Stimulated activated CD4-positive, alpha-beta T cell treated with anti-CD3 and anti-CD28 coated beads, Interleukin-12 subunit alpha, Interleukin-12 subunit beta, amount 100 ng/mL, for 48 hours (primary cell): Measurements from ENCODE around the gene CHRND.

ENCODE experiments used
- DNase-seq, 3 donors: peaks; one replicate each; pipeline ENCODE4 v3.0.0-alpha.2; 2020; ENCODE audit warnings: low read depth in 2 of 3, low spot score in 1 of 3

Gene CHRND

DNA sequence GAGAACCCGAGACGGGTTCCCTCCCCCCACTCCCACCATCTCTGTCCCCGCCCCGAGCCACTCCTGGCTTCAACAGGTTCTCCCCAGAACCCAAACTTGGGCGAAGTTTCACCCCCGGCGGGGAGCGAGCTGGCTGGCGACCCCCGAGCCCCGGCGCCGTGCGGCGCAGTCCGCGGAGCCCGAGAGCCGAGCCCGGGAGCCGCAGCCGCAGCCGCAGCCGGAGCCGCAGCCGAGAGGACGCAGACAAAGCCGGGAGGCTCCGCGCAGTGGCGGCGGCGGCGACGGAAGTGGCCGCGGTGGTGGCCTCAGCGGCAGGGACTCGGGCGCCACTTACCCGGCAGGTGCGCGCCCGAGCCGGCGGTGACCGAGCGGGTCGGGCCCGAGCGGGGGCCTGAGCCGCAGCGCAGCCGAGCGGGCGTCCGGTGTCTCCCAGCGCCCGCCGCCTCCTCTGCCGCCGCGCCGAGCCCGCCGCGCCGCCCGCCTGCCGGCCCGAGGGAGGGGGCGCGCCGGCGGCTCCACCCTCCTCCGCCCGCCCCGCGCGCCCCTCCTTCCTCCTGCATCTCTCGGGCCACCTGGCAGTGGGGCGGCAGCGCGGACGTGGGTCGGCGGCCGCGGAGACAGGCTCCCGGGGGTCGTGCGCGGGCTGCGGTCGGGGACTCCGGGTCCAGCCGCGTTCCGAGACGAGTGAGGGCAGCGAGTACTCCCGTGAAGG lies 38.4 kb upstream of the CHRND start, which contains the start of gene ECEL1:
ECEL1 (minus strand) TSS at position 450 of the 712 bp plus-strand sequence. CDS start 1,181 bp downstream, outside the sequence.
- DNase-seq = no peak

DNA sequence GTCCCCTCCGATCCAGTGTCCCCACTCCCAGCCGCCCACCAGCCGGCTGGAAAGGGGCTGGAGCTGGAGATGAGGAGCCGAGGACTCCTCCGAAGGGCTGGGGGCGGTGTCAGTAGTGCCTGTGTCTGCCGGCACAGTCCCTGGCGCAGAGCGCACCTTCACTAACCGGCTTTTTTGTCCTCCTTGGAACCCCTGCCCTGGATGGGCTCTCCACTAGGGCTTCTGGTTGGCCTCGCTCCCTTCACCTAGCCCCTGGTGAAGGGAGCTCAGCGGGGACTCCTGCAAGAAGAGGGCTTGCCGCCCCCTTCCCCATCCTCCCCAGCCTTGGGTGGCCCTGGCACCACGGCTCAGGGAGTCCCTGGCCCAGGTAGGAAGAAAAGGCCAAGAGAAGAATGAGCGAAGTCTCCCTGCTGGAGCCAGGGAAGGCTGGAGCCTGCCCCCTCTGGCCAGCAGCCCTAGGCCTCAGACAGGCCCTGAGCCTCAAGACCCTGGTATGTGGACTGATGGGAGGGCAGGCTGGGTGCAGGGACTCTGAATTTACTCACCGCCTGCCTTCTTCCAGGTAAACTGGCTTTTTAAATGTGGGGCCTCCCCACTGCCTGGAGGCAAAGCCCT lies 37.8 kb upstream of the CHRND start:
- no peak for DNase-seq

- no peak for DNase-seq
These were observed 37.1 kb upstream of the CHRND start for GRCh38 chr2:232488721-232489300.

- DNase-seq = no peak
These were observed 36.3 kb upstream of the CHRND start for GRCh38 chr2:232489516-232490220.

DNA sequence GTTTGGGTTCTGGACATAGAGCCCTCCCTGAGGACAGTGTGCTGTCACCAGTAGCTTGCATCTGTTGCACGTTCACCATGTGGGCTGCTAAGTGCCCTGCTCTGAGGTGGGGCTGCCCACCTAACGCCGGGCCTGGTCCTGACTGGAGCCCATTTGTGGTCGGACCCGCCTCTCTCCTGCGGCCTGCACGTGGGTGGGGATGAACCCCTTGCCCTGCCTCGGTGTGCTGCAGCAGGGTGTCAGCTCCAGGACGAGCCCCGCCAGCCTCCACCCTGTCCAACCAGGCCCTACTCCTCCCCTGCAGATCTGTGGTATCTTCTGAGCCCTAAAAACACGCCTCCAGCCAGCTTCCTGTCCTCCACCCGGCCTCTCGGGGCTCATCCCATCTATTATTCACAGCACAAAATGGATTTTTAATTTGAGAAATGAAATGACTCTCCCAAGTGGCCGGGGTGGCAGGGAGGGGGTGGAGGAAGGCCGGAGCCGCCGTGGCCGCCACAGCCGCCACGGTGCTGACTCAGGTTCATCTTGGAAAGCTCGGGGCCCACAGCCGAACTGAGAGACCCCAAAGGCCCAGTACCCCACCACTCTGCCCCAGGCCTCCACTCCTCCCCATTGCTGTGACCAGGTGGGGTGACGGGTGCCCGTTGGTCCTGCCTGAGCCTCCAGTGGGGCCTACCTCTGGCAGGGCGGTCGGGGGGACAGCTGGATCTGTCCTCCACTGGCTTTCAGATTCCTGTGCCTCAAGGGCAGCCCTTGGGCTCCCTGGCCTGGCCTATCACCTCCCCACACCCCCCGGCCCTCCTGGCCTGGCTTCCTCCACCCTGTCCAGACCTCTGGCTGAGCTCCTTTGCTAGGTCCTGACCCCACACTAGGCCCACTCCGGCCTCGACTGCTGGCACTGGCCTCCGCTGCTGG lies 35.5 kb upstream of the CHRND start:
- DNase-seq = no peak

- DNase-seq = no peak
These were observed 34.7 kb upstream of the CHRND start for GRCh38 chr2:232491139-232491780.

GRCh38 chr2:232492236-232492848 lies 33.6 kb upstream of the CHRND start:
- DNase-seq = no peak

DNA sequence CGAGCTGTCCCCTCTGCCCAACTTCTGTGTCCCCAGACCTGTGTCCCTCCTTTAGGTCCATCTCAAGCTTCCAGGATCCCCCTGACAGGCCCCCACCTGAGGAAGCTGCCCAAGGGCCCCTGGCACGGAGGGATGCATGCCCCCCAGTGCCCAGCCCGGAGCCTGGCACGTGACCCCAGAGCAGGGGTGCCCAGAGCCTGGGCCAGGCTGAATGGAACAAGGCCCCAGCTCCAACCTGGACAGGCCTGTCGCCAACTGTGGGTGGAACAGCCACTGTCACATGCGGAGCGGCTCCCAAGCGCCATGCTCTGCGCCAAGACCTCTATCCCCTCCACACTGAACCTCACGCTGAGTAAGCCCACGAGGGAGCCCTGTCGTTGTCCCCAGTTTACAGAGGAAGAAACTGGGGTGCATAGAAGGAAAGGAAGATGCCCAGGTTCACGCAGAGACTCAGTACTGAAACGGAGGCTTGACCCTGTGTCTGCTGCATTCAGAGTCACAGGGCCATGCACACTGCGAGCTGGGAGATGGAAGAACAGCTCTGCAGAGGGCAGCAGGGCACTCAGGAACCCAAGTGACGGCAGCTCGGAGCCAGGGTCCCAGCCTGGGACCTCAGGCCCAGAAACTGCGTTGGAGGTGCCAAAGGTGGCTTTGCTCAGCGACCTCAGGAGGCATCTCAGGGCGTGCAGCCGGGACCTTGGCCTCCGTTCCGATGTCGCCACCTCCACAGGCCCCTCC lies 32.8 kb upstream of the CHRND start:
- no peak for DNase-seq

DNA sequence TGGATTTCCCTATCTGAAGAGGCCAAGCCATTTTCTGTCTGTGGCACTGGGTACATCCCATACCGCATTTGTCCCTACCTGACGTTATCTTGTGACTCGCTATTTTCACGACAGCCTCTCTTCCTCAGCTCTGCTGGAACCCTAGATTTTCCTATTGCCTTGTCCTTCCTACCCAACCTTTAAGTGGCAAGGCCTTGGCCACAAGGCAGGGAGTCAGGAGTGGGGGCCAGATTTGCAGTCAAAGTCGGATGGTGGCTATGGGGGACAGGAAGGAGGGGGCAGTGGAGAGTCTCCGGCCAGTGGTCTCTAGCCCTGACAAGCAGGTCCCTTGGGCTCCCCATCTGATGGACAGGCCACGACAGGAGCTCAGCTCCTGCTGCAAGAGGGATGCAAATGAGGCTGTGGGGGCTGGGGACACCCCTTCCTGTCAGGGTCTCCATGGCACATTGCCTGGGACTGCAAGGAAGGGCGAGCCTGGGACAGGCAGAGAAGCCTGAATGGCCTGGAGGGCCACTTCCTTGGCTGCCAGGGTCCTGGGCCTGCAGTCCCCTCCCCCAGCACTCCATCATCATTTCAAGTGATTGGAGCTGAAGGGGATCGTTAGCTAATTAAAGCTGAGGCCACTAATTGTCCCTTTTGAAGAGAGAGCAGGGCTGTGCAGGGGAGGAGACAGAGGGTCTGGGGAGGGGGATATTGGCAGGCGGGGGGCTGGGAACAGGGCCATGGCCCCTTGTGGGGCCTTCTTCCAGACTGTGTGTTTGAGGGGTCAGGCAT lies 32.1 kb upstream of the CHRND start:
- DNase-seq = no peak

DNA sequence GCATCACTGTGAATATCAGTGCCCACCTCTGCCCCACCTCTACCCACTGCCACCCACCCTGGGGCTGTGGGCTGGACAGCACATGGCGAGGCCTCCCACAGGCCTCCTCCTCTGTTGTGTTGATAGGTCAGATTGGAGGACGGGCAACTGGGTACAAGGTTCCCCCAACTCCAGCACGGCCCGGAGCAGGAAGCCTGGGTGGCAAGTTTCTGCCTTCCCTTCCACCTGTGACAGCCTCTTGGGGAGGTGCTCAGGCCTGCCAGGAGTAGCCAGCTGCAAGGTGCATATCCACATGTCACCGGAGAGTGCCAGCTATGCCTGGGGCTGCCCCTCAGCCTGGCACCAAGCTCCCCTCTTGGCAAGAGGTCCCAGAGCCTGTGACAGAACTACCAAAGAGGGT lies 31.4 kb upstream of the CHRND start:
- no peak for DNase-seq

- DNase-seq = no peak
These were observed 30.7 kb upstream of the CHRND start for GRCh38 chr2:232495292-232495691.

- DNase-seq = no peak
These were observed 29.3 kb upstream of the CHRND start for GRCh38 chr2:232496501-232497270.

GRCh38 chr2:232497348-232497747 lies 28.6 kb upstream of the CHRND start:
- DNase-seq = no peak

GRCh38 chr2:232498452-232498851 lies 27.5 kb upstream of the CHRND start:
- DNase-seq = no peak

GRCh38 chr2:232501331-232501771 lies 24.6 kb upstream of the CHRND start:
- DNase-seq = no peak

- no peak for DNase-seq
These were observed 24.1 kb upstream of the CHRND start for GRCh38 chr2:232501794-232502390.

DNA sequence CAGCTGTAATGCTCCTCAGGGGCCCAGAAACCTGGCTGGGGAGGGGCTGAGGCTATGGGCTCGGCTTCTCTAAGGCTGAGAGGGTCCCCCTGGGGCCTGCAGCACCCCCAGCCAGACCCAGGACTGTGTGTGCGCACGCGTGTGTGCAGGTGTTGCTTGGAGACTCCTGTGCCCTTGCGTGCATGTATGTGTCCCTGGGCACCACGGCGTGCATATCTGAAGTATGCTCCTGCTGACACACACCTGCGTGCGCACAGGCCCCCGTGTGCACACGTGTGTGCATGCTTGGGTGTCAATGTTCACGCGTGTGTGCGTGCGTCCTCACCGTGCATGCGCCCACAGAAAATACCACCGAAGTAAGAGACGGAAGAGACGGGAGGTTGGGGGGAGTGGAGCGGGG lies 23.4 kb upstream of the CHRND start:
- no peak for DNase-seq
